PC-9 (cell line): Measurements from ENCODE around the gene JOSD2. TPM values are rescaled to one million over a fixed set of nuclear protein-coding genes. Genes with fewer than 3 reads are reported as not detected.

Experiments
- BruUV-seq: library from RNA; stranded (reverse); fragments of 400-500 nt; replicated peaks from 2 replicates; lab custom pipeline; 2021; lab: Mats Ljungman, UMichigan
- CTCF ChIA-PET: fragments of 300-600 bp; sonication (Branson Sonifier 250); formaldehyde crosslinking; loops from one replicate; lab custom pipeline; 2022; ENCODE audit warnings: antibody characterized with exemption; lab: Charles Lee
- POLR2A ChIA-PET: fragments of 300-600 bp; sonication (Branson Sonifier 250); formaldehyde crosslinking; loops from one replicate; lab custom pipeline; 2022; ENCODE audit warnings: antibody characterized with exemption; ENCODE audit not compliant: unreplicated experiment; lab: Charles Lee
- DNase-seq, 2 experiments: peaks; one replicate each; pipeline versions ENCODE4 v3.0.0 to v3.0.0-alpha.2; 2015 to 2022; ENCODE audit warnings: mixed read lengths in 1 of 2
- H2AFZ ChIP-seq: fragments of 200-600 bp; sonication (generic); 2 replicates; pipeline ENCODE4 v1.8.1; 2017; ENCODE audit warnings: antibody characterized with exemption
- H3F3A ChIP-seq: fragments of 200-600 bp; sonication (generic); 2 replicates; pipeline ENCODE4 v1.8.1; 2017; ENCODE audit warnings: antibody characterized with exemption, mild to moderate bottlenecking, low read depth; ENCODE audit not compliant: insufficient read depth
- H3K27ac ChIP-seq: fragments of 200-600 bp; sonication (generic); 2 replicates; pipeline ENCODE4 v1.6.1; 2016; ENCODE audit warnings: mixed run types
- H3K27me3 ChIP-seq: fragments of 200-600 bp; sonication (generic); 2 replicates; pipeline ENCODE4 v1.6.1; 2016; ENCODE audit warnings: low read depth, mixed run types; ENCODE audit not compliant: insufficient read depth
- H3K36me3 ChIP-seq: fragments of 200-600 bp; sonication (generic); 2 replicates; pipeline ENCODE4 v1.6.1; 2016; ENCODE audit warnings: low read depth, mixed run types
- H3K4me1 ChIP-seq: fragments of 200-600 bp; sonication (generic); replicated peaks from 2 replicates; pipeline ENCODE4 v1.6.1; 2016; ENCODE audit warnings: mixed run types; ENCODE audit not compliant: insufficient read depth
- H3K4me2 ChIP-seq: fragments of 200-600 bp; sonication (generic); 2 replicates; pipeline ENCODE4 v1.6.1; 2017; ENCODE audit warnings: mixed run types
- H3K4me3 ChIP-seq: fragments of 200-600 bp; sonication (generic); 2 replicates; pipeline ENCODE4 v1.6.1; 2016; ENCODE audit warnings: mixed run types
- H3K79me2 ChIP-seq: fragments of 200-600 bp; sonication (generic); 2 replicates; pipeline ENCODE4 v1.6.1; 2017; ENCODE audit warnings: low read depth, mixed run types
- H3K9me2 ChIP-seq: fragments of 200-600 bp; sonication (generic); 2 replicates; pipeline ENCODE4 v1.8.1; 2017; ENCODE audit warnings: mild to moderate bottlenecking; ENCODE audit not compliant: insufficient read depth
- H3K9me3 ChIP-seq: fragments of 200-600 bp; sonication (generic); 2 replicates; pipeline ENCODE4 v1.8.1; 2016; ENCODE audit warnings: low read depth; ENCODE audit not compliant: insufficient read depth
- H4K20me1 ChIP-seq: fragments of 200-600 bp; sonication (generic); 2 replicates; pipeline ENCODE4 v1.8.1; 2017; ENCODE audit not compliant: insufficient read depth
- CTCF ChIP-seq: fragments of 200-600 bp; sonication (generic); conservative IDR thresholded peaks from 2 replicates; pipeline ENCODE4 v1.6.1; 2017; ENCODE audit warnings: mixed run types, antibody characterized with exemption, mild to moderate bottlenecking, moderate library complexity
- EZH2 ChIP-seq: fragments of 200-600 bp; sonication (generic); IDR thresholded peaks from 2 replicates; pipeline ENCODE4 v1.8.0; 2017; ENCODE audit warnings: antibody characterized with exemption, low read depth
- intact Hi-C: fragments of 100-400 bp; cut with micrococcal nuclease; formaldehyde crosslinking; loops from one replicate; pipeline ENCODE4 v1.10.0; 2022; ENCODE audit not compliant: unreplicated experiment
- total RNA-seq: library from RNA; stranded (reverse); gene quantifications from 2 replicates; pipeline ENCODE4 v1.2.3, GENCODE V29; 2021

JOSD2 gene
- total RNA-seq, 1 experiment from 2014 or later, result 44.3 TPM

GRCh38 chr19:50501186-50501567 is 9.8 kb downstream of the JOSD2 start:
- no peaks in the 10 kb centered on the region for H3K36me3 ChIP-seq
- no peak overlapping the region for H2AFZ ChIP-seq
- ChIA-PET POLR2A (no interaction called here), CTCF (no interaction called here)
- no peak overlapping the region for H3K4me3 ChIP-seq
- H3K27me3 ChIP-seq, result no peaks in the 10 kb centered on the region
- H3K9me3 ChIP-seq, result no peaks in the 10 kb centered on the region
- no peak for DNase-seq
- TF ChIP-seq EZH2 (no peak), CTCF (no peak)
- H3K79me2 ChIP-seq, result no peaks in the 10 kb centered on the region
- H3F3A ChIP-seq, result no peaks in the 10 kb centered on the region
- BruUV-seq, result no TSS peak
- no peaks in the 10 kb centered on the region for H3K9me2 ChIP-seq
- H4K20me1 ChIP-seq, result no peaks in the 10 kb centered on the region
- no peak overlapping the region for H3K27ac ChIP-seq
- intact Hi-C loops, result no loop called here
- no peaks in the 10 kb centered on the region for H3K4me1 ChIP-seq
- no peak overlapping the region for H3K4me2 ChIP-seq

DNA sequence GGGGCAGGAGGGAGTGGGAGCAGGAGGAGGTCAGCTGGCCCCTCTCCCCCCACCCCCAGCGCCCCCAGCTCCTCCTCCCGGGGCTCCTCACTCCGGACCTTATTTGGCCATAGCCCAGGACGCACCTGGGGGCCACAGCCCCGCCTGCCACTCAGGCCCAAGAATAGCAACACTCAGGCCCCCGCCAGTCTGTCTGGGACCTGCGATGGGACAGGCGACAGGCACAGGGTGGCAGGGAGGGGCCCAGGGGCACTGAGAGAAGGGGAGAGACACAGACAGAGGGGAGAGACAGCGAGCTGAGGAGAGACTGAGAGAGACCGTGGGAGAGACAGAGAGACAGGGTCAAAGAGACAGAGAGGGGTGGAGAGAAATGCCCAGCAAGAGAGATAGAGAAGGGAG is 10.2 kb downstream of the JOSD2 start:
- Histone ChIP-seq H3K9me3 (no peaks in the 10 kb centered on the region), H3K4me2 (no peak overlapping the region), H3K9me2 (no peaks in the 10 kb centered on the region), H2AFZ (no peak overlapping the region), H3K27me3 (no peaks in the 10 kb centered on the region), H3K27ac (no peak overlapping the region), H3F3A (no peaks in the 10 kb centered on the region), H4K20me1 (no peaks in the 10 kb centered on the region), H3K36me3 (no peaks in the 10 kb centered on the region), H3K4me1 (no peaks in the 10 kb centered on the region), H3K4me3 (no peak overlapping the region), H3K79me2 (no peaks in the 10 kb centered on the region)
- intact Hi-C loops, result no loop called here
- CTCF ChIA-PET, result no interaction called here
- no peak for DNase-seq
- POLR2A ChIA-PET, result no interaction called here
- no TSS peak for BruUV-seq
- TF ChIP-seq EZH2, result no peak
- no peak for TF ChIP-seq CTCF

DNA sequence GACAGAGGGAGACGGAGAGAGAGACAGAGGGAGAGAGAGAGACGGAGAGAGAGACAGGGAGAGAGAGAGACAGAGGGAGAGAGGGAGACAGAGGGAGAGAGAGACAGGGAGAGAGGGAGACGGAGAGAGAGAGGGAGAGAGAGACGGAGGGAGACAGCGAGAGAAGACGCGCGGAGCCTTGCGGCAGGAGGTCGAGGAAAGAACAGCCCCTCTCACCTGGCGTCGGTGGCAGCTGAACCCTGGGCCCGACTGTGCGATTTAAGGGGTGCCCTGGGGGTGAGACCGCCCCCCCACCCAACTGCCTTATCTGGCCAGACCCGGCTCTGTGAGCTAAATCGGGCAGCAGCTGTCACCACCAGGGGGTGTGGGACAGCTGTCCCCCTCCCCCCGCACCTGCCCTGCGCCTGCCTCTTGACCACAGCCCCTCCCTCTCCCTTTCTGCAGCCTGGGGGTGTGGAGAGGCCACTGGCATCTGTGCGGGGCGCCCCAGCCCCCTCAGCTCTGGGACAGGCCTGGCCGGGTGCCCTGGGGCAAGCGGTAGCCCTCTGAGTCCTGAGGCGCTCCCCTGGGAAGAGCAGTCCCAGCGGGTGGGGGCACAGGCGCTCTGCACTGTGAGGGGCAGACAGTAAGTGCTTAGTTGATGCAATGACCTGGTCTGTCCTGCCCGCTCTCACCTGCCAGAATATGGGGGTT is 10.8 kb downstream of the JOSD2 start:
- H3F3A ChIP-seq, result peaks cover 1% of the 10 kb centered on the region; the same call in 1 of the 2 replicates
- H3K27me3 ChIP-seq, result no peaks in the 10 kb centered on the region
- no TSS peak for BruUV-seq
- TF ChIP-seq EZH2, result no peak
- no peak; the same call in 1 of the 2 replicates for TF ChIP-seq CTCF
- intact Hi-C loops, result no loop called here
- DNase-seq, result no peak
- H3K27ac ChIP-seq, result no peak overlapping the region
- no peak overlapping the region for H2AFZ ChIP-seq
- no peaks in the 10 kb centered on the region for H4K20me1 ChIP-seq
- H3K4me2 ChIP-seq, result no peak overlapping the region
- POLR2A ChIA-PET, result no interaction called here
- H3K9me2 ChIP-seq, result no peaks in the 10 kb centered on the region
- H3K4me3 ChIP-seq, result no peak overlapping the region
- no peaks in the 10 kb centered on the region for H3K79me2 ChIP-seq
- no peaks in the 10 kb centered on the region for H3K36me3 ChIP-seq
- CTCF ChIA-PET, result no interaction called here
- no peaks in the 10 kb centered on the region for H3K9me3 ChIP-seq
- no peaks in the 10 kb centered on the region for H3K4me1 ChIP-seq
